ENCODE measurements around the gene RBM18. TPM values are rescaled to one million over a fixed set of nuclear protein-coding genes. Genes with fewer than 3 reads are reported as not detected.

RBM18 gene
- total and polyA plus RNA-seq, 2 of the 4 experiments (the other 2 are of a cell fraction), result 8.4 to 15.6 TPM

DNA sequence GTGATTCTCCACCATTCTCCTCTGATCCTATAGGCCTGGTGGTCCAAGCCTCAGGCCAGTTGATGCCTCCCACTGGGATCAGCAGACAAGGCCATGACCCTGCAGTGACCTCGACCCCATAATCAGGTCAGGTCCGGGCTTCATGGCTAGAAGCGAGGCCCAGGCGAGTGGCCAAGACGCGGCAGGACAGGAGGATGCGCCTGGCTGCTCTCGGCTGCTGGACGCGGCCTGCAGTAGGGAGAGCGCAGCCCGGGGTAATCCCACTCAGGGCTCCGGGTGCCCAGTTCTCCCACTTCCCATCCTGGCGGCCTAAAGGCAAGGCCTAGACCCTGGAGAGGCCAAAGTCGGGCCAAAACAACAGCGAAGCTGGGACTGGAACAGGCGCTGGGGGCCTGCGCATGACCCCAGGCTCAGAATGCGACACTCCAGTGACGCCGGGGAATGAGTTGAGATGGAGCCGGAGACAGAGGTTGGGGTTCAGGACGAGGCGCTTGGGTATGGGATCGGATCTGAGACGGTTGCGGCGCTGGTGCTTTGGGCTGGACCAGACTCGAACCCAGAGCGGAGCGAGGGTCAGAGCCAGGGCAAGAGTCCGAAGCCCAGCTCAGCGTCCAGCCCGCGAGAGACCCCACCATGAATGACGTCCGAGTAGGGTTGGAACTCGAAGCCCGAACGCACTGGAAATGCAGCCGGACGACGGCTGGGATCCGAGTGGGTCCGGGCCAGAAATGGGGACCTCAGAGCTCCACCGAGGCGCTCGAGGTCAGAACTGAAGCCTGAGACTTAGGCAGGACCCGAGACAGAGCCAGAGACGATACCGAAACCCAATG, 39.1 kb downstream of the RBM18 start:
- Histone ChIP-seq H2BK20ac (ENCODE audit: low read depth, low read length) (no peak overlapping the region), H2BK5ac (ENCODE audit: low read depth, low read length, poor library complexity, severe bottlenecking) (no peak overlapping the region), H3K14ac (replicated peaks; ENCODE audit: low read depth, low read length) (no peak overlapping the region), H3K27me3 (ENCODE audit: control insufficient read depth, insufficient read depth, low read length) (peaks cover 96% of the 10 kb centered on the region), H3K9me1 (ENCODE audit: insufficient read depth, low read length) (0 out of 2 replicates have a peak, but pooled peaks cover 4% of the 10 kb centered on the region), H2AFZ (replicated peaks; ENCODE audit: low read length, poor library complexity) (peak overlapping the region; percentile 8), H3K56ac (ENCODE audit: extremely low read depth, insufficient read depth, low read length) (no peak overlapping the region), H3K4me3 (ENCODE audit: insufficient read depth, low read depth, low read length) (no peak overlapping the region), H4K91ac (ENCODE audit: insufficient read depth, low read depth, low read length) (no peak overlapping the region), H3K9me3 (ENCODE audit: control insufficient read depth, insufficient read depth, low read length) (peaks cover 2% of the 10 kb centered on the region; the same call in 1 of the 2 replicates), H3K23ac (ENCODE audit: low read depth, low read length) (no peak overlapping the region), H3K4me2 (ENCODE audit: low read depth, low read length) (peak overlapping the region; percentile 31; the same call in 1 of the 2 replicates), H3K27ac (ENCODE audit: insufficient read depth, low read length) (no peak overlapping the region), H4K20me1 (ENCODE audit: insufficient read depth, low read length) (peaks cover 13% of the 10 kb centered on the region; the same call in 1 of the 2 replicates), H4K8ac (ENCODE audit: low read depth in 2 of 2, low read length in 2 of 2) (no peak overlapping the region), H3K4me1 (ENCODE audit: control insufficient read depth, insufficient read depth, low read length) (no peaks in the 10 kb centered on the region; the same call in 1 of the 2 replicates), H3K79me1 (ENCODE audit: low read depth in 1 of 2, low read length in 2 of 2) (no peaks in the 10 kb centered on the region), H3K36me3 (ENCODE audit: control insufficient read depth, insufficient read depth, low read length) (no peaks in the 10 kb centered on the region), H4K5ac (ENCODE audit: low read depth, low read length) (no peak overlapping the region), H2BK15ac (ENCODE audit: low read depth, low read length) (no peak overlapping the region), H3K18ac (ENCODE audit: low read depth, low read length) (no peak overlapping the region), H2BK120ac (ENCODE audit: low read depth, low read length) (no peak overlapping the region), H2AK9ac (replicated peaks; ENCODE audit: low read depth, low read length, poor library complexity) (no peak overlapping the region), H3K4ac (ENCODE audit: low read depth, low read length) (no peak overlapping the region), H2AK5ac (ENCODE audit: low read depth, low read length) (no peak overlapping the region), H3K9ac (ENCODE audit: low read depth, low read length) (no peak overlapping the region)
- no TSS peak for BruUV-seq (replicated peaks)
- intact Hi-C loops (cut with micrococcal nuclease), result no loop called here
- CTCF ChIA-PET, result no interaction called here
- TF ChIP-seq FOS (IDR thresholded peaks at IDR 0.05; ENCODE audit: low read depth, low read length) (no peak), CHD1 (IDR thresholded peaks at IDR 0.05; ENCODE audit: low read depth, low read length) (no peak), SMC3 (IDR thresholded peaks at IDR 0.05; ENCODE audit: low read depth, low read length) (no peak), MAZ (IDR thresholded peaks at IDR 0.05; ENCODE audit: borderline replicate concordance, low read depth, low read length) (no peak), BHLHE40 (IDR thresholded peaks at IDR 0.05; ENCODE audit: low read depth, low read length) (no peak), POLR2A (IDR thresholded peaks at IDR 0.05; ENCODE audit: low read depth, low read length) (no peak), RFX5 (IDR thresholded peaks at IDR 0.05; ENCODE audit: low read depth, low read length) (no peak), NFE2L2 (IDR thresholded peaks at IDR 0.05; ENCODE audit: low read depth, low read length) (no peak), RAD21 (IDR thresholded peaks at IDR 0.05; ENCODE audit: low read length) (no peak), RCOR1 (IDR thresholded peaks at IDR 0.05; ENCODE audit: insufficient replicate concordance, low read length) (no peak), MAFK (IDR thresholded peaks at IDR 0.05; ENCODE audit: low read depth, low read length) (no peak), CEBPB (IDR thresholded peaks at IDR 0.05; ENCODE audit: low read depth, low read length) (no peak), MXI1 (IDR thresholded peaks at IDR 0.05; ENCODE audit: borderline replicate concordance, low read depth, low read length) (no peak)
- TF ChIP-seq, protein P1, sequence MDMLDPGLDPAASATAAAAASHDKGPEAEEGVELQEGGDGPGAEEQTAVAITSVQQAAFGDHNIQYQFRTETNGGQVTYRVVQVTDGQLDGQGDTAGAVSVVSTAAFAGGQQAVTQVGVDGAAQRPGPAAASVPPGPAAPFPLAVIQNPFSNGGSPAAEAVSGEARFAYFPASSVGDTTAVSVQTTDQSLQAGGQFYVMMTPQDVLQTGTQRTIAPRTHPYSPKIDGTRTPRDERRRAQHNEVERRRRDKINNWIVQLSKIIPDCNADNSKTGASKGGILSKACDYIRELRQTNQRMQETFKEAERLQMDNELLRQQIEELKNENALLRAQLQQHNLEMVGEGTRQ (IDR thresholded peaks at IDR 0.05; ENCODE audit: low read depth, low read length), result no peak
- TF ChIP-seq, protein P2, sequence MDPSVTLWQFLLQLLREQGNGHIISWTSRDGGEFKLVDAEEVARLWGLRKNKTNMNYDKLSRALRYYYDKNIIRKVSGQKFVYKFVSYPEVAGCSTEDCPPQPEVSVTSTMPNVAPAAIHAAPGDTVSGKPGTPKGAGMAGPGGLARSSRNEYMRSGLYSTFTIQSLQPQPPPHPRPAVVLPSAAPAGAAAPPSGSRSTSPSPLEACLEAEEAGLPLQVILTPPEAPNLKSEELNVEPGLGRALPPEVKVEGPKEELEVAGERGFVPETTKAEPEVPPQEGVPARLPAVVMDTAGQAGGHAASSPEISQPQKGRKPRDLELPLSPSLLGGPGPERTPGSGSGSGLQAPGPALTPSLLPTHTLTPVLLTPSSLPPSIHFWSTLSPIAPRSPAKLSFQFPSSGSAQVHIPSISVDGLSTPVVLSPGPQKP (IDR thresholded peaks at IDR 0.05; ENCODE audit: borderline replicate concordance, low read depth, low read length), result no peak
- 21% methylated on average over 44 of the region's 51 CpGs; no CpG with 5 or more reads in 1 of the 2 experiments for WGBS, 2 experiments (ENCODE audit: extremely low coverage in 2 of 2, insufficient read length in 1 of 2)
- ATAC-seq (ENCODE audit: low read depth), result no peak
- no peak for DNase-seq
- POLR2A ChIA-PET (ENCODE audit: unreplicated experiment), result interaction anchor here (0.6 kb wide), 1 partner anchor 1691 kb away, joined by 4 read pairs; no protein-coding TSS in a partner anchor
- in situ Hi-C loops (cut with MboI; ENCODE audit: low sequenced_read_pairs), result no loop called here
- dilution Hi-C loops (cut with HindIII; ENCODE audit: low sequenced_read_pairs, unreplicated experiment), result no loop called here

Data from IMR-90 (cell line).